HEK293 (cell line): ENCODE data around the gene KIAA1614.
"Not testable (repeated sequence)": the region's sequence is repeated elsewhere in the genome, so short reads cannot be mapped to it uniquely, and the experiment has no call there.

Source experiments
- CTCF ChIA-PET: fragments of 350-600 bp; formaldehyde crosslinking; extraction: SDS; loops from one replicate; lab custom pipeline; 2021; ENCODE audit warnings: antibody characterized with exemption; lab: Yijun Ruan, JAX
- POLR2A ChIA-PET: fragments of 300-600 bp; formaldehyde crosslinking; extraction: SDS; loops from one replicate; lab custom pipeline; 2020; ENCODE audit warnings: antibody characterized with exemption, inconsistent platforms; lab: Yijun Ruan, JAX
- H3K27ac ChIP-seq: fragments of 200-500 bp; sonication (Bioruptor generic); 2 replicates; pipeline ENCODE4 v1.5.1; 2014; ENCODE audit warnings: low read depth, low read length, control low read depth, inconsistent platforms; ENCODE audit errors: extremely low read depth
- H3K36me3 ChIP-seq, 2 experiments: fragments of 200-500 bp in 1 of 2; sonication (Bioruptor generic) in 1 of 2; 1 replicate in 1 of 2; 2 replicates in 1 of 2; pipeline ENCODE4 v1.5.1; 2014 to 2017; ENCODE audit warnings: inconsistent platforms in 2 of 2, low read length in 2 of 2; ENCODE audit not compliant: control insufficient read depth in 2 of 2, insufficient read depth in 1 of 2
- H3K4me1 ChIP-seq: fragments of 200-500 bp; sonication (Bioruptor generic); 2 replicates; pipeline ENCODE4 v1.5.1; 2014; ENCODE audit warnings: mild to moderate bottlenecking, low read length, inconsistent platforms; ENCODE audit not compliant: control insufficient read depth, insufficient read depth
- H3K4me3 ChIP-seq: 2 replicates; pipeline ENCODE4 v1.5.1; 2011; ENCODE audit warnings: low read depth, mild to moderate bottlenecking, control low read depth, low read length, moderate library complexity
- H3K9me3 ChIP-seq: fragments of 200-500 bp; sonication (Bioruptor generic); 2 replicates; pipeline ENCODE4 v1.5.1; 2014; ENCODE audit warnings: low read depth, low read length, inconsistent platforms; ENCODE audit not compliant: control insufficient read depth, insufficient read depth
- SCRT2 ChIP-seq: fragments of 450-650 bp; formaldehyde crosslinking; IDR thresholded peaks from 2 replicates; pipeline ENCODE4 v1.5.1; 2016; ENCODE audit warnings: missing biosample characterization, missing genetic modification characterization
- ZBTB48 ChIP-seq: fragments of 450-650 bp; formaldehyde crosslinking; IDR thresholded peaks from 2 replicates; pipeline ENCODE4 v1.5.1; 2016; ENCODE audit warnings: missing biosample characterization, missing genetic modification characterization
- ZFP37 ChIP-seq: fragments of 450-650 bp; formaldehyde crosslinking; IDR thresholded peaks from 2 replicates; pipeline ENCODE4 v1.5.1; 2016; ENCODE audit warnings: missing biosample characterization, missing genetic modification characterization
- ZFP69B ChIP-seq: fragments of 450-650 bp; formaldehyde crosslinking; IDR thresholded peaks from 2 replicates; pipeline ENCODE4 v1.5.1; 2016; ENCODE audit warnings: missing biosample characterization, missing genetic modification characterization
- ZNF24 ChIP-seq: fragments of 450-650 bp; formaldehyde crosslinking; IDR thresholded peaks from 2 replicates; pipeline ENCODE4 v1.5.1; 2016; ENCODE audit warnings: missing biosample characterization, missing genetic modification characterization
- ZNF26 ChIP-seq: fragments of 450-650 bp; formaldehyde crosslinking; IDR thresholded peaks from 2 replicates; pipeline ENCODE4 v1.5.1; 2016; ENCODE audit warnings: missing biosample characterization, missing genetic modification characterization
- ZNF530 ChIP-seq: fragments of 450-650 bp; formaldehyde crosslinking; IDR thresholded peaks from 2 replicates; pipeline ENCODE4 v1.5.1; 2016; ENCODE audit warnings: low read depth, missing biosample characterization, missing genetic modification characterization
- ZNF660 ChIP-seq: fragments of 450-650 bp; IDR thresholded peaks from 2 replicates; pipeline ENCODE4 v1.5.1; 2018; ENCODE audit warnings: missing biosample characterization, mild to moderate bottlenecking, missing genetic modification characterization
- ZNF837 ChIP-seq: fragments of 450-650 bp; formaldehyde crosslinking; IDR thresholded peaks from 2 replicates; pipeline ENCODE4 v1.5.1; 2016; ENCODE audit warnings: missing biosample characterization, missing genetic modification characterization
- TF ChIP-seq, protein P1 (sequence below): fragments of 450-650 bp; formaldehyde crosslinking; IDR thresholded peaks from 2 replicates; pipeline ENCODE4 v1.5.1; 2017; ENCODE audit warnings: missing biosample characterization, mild to moderate bottlenecking, missing genetic modification characterization, moderate library complexity
- TF ChIP-seq, protein P2 (sequence below): fragments of 450-650 bp; formaldehyde crosslinking; IDR thresholded peaks from 2 replicates; pipeline ENCODE4 v1.5.1; 2016; ENCODE audit warnings: missing biosample characterization, missing genetic modification characterization

KIAA1614 gene

GRCh38 chr1:180966744-180967536, 54.2 kb downstream of the KIAA1614 start:
- ChIA-PET CTCF (interaction anchor here (0.7 to 1.2 kb wide), 2 partner anchors 117 to 450 kb away, joined by 3 read pairs; no protein-coding TSS in a partner anchor), POLR2A (no interaction called here)
- Histone ChIP-seq H3K4me1 (no peaks in the 10 kb centered on the region), H3K36me3 (peaks cover 0 to 44% of the 10 kb centered on the region in 2 experiments; a peak in 2 of 3 replicates), H3K4me3 (no peak overlapping the region), H3K9me3 (no peaks in the 10 kb centered on the region), H3K27ac (no peak overlapping the region)
- TF ChIP-seq, protein P1, sequence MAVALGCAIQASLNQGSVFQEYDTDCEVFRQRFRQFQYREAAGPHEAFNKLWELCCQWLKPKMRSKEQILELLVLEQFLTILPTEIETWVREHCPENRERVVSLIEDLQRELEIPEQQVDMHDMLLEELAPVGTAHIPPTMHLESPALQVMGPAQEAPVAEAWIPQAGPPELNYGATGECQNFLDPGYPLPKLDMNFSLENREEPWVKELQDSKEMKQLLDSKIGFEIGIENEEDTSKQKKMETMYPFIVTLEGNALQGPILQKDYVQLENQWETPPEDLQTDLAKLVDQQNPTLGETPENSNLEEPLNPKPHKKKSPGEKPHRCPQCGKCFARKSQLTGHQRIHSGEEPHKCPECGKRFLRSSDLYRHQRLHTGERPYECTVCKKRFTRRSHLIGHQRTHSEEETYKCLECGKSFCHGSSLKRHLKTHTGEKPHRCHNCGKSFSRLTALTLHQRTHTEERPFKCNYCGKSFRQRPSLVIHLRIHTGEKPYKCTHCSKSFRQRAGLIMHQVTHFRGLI (tag by site-specific recombination), result peak; percentile 87
- TF ChIP-seq ZNF837 (tag by site-specific recombination) (no peak), ZNF26 (no peak)

- no peak overlapping the region for H3K27ac ChIP-seq
- TF ChIP-seq ZNF24 (no peak), ZNF530 (tag by site-specific recombination) (no peak), ZFP37 (tag by site-specific recombination) (no peak), ZFP69B (peak; percentile 89), SCRT2 (tag by site-specific recombination) (peak; percentile 87), ZBTB48 (tag by site-specific recombination) (0 out of 2 replicates have a peak, but pooled peaks have one; percentile 28), ZNF660 (peak; percentile 26; the same call in 1 of the 2 replicates)
- TF ChIP-seq, protein P1 (tag by site-specific recombination), result peak; percentile 11; the same call in 1 of the 2 replicates
- TF ChIP-seq, protein P2, sequence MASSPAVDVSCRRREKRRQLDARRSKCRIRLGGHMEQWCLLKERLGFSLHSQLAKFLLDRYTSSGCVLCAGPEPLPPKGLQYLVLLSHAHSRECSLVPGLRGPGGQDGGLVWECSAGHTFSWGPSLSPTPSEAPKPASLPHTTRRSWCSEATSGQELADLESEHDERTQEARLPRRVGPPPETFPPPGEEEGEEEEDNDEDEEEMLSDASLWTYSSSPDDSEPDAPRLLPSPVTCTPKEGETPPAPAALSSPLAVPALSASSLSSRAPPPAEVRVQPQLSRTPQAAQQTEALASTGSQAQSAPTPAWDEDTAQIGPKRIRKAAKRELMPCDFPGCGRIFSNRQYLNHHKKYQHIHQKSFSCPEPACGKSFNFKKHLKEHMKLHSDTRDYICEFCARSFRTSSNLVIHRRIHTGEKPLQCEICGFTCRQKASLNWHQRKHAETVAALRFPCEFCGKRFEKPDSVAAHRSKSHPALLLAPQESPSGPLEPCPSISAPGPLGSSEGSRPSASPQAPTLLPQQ (tag by site-specific recombination), result peak; percentile 97
- TF ChIP-seq, all 188 proteins: peak for 6
- POLR2A ChIA-PET, result no interaction called here
- CTCF ChIA-PET, result no interaction called here
- no peak overlapping the region for H3K4me3 ChIP-seq
- H3K9me3 ChIP-seq, result no peaks in the 10 kb centered on the region
- peaks cover 0 to 47% of the 10 kb centered on the region in 2 experiments; a peak in 2 of 3 replicates for H3K36me3 ChIP-seq
- no peaks in the 10 kb centered on the region for H3K4me1 ChIP-seq
Observed at GRCh38 chr1:180967558-180967957, 54.9 kb downstream of the KIAA1614 start.

DNA sequence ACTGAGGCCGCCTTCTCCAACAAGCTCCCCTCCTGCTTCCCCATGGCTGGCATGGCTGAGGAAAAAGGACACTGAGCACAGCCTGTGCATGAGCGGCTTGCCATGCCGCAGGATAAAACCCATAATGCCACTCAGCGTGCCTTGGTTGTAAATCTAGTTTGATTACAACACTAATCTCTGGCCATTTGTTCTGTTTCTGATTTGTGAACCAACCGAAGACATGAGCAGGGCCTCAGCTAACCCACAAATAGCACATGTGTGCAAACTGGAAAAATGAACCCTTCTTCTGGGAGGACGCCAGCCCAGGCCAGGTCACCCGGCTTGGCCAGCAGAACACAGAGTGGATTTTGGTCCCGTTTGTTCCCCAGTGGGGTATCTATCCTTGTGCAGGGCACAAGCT, 56.1 kb downstream of the KIAA1614 start:
- H3K4me1 ChIP-seq, H3K9me3 ChIP-seq, H3K27ac ChIP-seq, POLR2A ChIA-PET, H3K4me3 ChIP-seq: not testable (repeated sequence)
- CTCF ChIA-PET, result interaction anchor here (0.6 kb wide), 1 partner anchor 12 kb away, joined by 4 read pairs; no protein-coding TSS in a partner anchor
- H3K36me3 ChIP-seq, result peaks cover 0 to 59% of the 10 kb centered on the region in 2 experiments; a peak in 2 of 3 replicates
